ENCODE results near the gene SMLR1. TPM values are rescaled to one million over a fixed set of nuclear protein-coding genes. Genes with fewer than 3 reads are reported as not detected.

Gene SMLR1
- total RNA-seq, 4 donors from 2014 or later, result not detected

GRCh38 chr6:130783416-130784107 is 43.6 kb upstream of the SMLR1 start:
- no peak overlapping the region for H3K4me3 ChIP-seq (ENCODE audit: low read depth, poor library complexity, severe bottlenecking)
- intact Hi-C loops (cut with DNase I; ENCODE audit: low total_unique reads), result no loop called here
- WGBS, 2 donors, result 23 to 32% methylated on average over 2 of the region's 2 CpGs
- DNase-seq (ENCODE audit: low spot score in 2 of 2), result no peak
- TF ChIP-seq CTCF (IDR thresholded peaks at IDR 0.05), result no peak
- TF ChIP-seq POLR2A (IDR thresholded peaks at IDR 0.05), result no peak

GRCh38 chr6:130787726-130788500 is 39.3 kb upstream of the SMLR1 start:
- DNase-seq (ENCODE audit: low spot score in 2 of 2), result no peak
- no peak overlapping the region for H3K4me3 ChIP-seq (ENCODE audit: low read depth, poor library complexity, severe bottlenecking)
- intact Hi-C loops (cut with DNase I; ENCODE audit: low total_unique reads), result no loop called here
- no peak for TF ChIP-seq CTCF (IDR thresholded peaks at IDR 0.05)
- TF ChIP-seq POLR2A (IDR thresholded peaks at IDR 0.05), result no peak
- 77 to 87% methylated on average over 3 of the region's 3 CpGs for WGBS, 2 donors

- 78 to 84% methylated on average over 5 of the region's 5 CpGs for WGBS, 2 donors
- intact Hi-C loops (cut with DNase I; ENCODE audit: low total_unique reads), result no loop called here
- no peak for DNase-seq (ENCODE audit: low spot score in 2 of 2)
- TF ChIP-seq CTCF (IDR thresholded peaks at IDR 0.05) (no peak), POLR2A (IDR thresholded peaks at IDR 0.05) (no peak)
- no peak overlapping the region for H3K4me3 ChIP-seq (ENCODE audit: low read depth, poor library complexity, severe bottlenecking)
Measured at GRCh38 chr6:130788954-130789353, 38.3 kb upstream of the SMLR1 start.

GRCh38 chr6:130794010-130794697 is 33.1 kb upstream of the SMLR1 start:
- intact Hi-C loops (cut with DNase I; ENCODE audit: low total_unique reads), result no loop called here
- no peak for TF ChIP-seq POLR2A (IDR thresholded peaks at IDR 0.05)
- no peak for TF ChIP-seq CTCF (IDR thresholded peaks at IDR 0.05)
- 97 to 100% methylated on average over 1 of the region's 1 CpG for WGBS, 2 donors
- DNase-seq (ENCODE audit: low spot score in 2 of 2), result no peak
- H3K4me3 ChIP-seq (ENCODE audit: low read depth, poor library complexity, severe bottlenecking), result no peak overlapping the region

GRCh38 chr6:130794738-130795137 is 32.5 kb upstream of the SMLR1 start:
- TF ChIP-seq POLR2A (IDR thresholded peaks at IDR 0.05), result no peak
- no peak for TF ChIP-seq CTCF (IDR thresholded peaks at IDR 0.05)
- DNase-seq (ENCODE audit: low spot score in 2 of 2), result no peak
- WGBS, 2 donors, result 26 to 33% methylated on average over 3 of the region's 3 CpGs
- no peak overlapping the region for H3K4me3 ChIP-seq (ENCODE audit: low read depth, poor library complexity, severe bottlenecking)
- intact Hi-C loops (cut with DNase I; ENCODE audit: low total_unique reads), result no loop called here

Data from lower leg skin (tissue), 4 donors.